GM12878 (cell line): ENCODE data around the gene ACVR2A. TPM values are rescaled to one million over a fixed set of nuclear protein-coding genes. Genes with fewer than 3 reads are reported as not detected.

ENCODE experiments used
- ATAC-seq: fragments of 200-7000 bp; cut with Tn5 transposase; 3 replicates; pipeline ENCODE4 v1.9.1; 2020; ENCODE audit warnings: mild to moderate bottlenecking, moderate library complexity
- BruUV-seq: library from RNA; stranded (reverse); fragments of 400-500 nt; replicated peaks from 2 replicates; lab custom pipeline; 2021; lab: Mats Ljungman, UMichigan
- CTCF ChIA-PET: fragments of 300-600 bp; sonication (Branson Sonifier 250); formaldehyde crosslinking; extraction: SDS; loops from one replicate; lab custom pipeline; 2021; ENCODE audit warnings: inconsistent platforms; lab: Yijun Ruan, JAX
- POLR2A ChIA-PET: fragments of 350-600 bp; formaldehyde crosslinking; extraction: SDS; loops from one replicate; lab custom pipeline; 2021; ENCODE audit warnings: inconsistent platforms; lab: Charles Lee
- RAD21 ChIA-PET: fragments of 300-600 bp; sonication (Branson Sonifier 250); formaldehyde crosslinking; loops from one replicate; lab custom pipeline; 2023; ENCODE audit warnings: antibody characterized with exemption; ENCODE audit not compliant: unreplicated experiment; lab: Charles Lee
- SMC1A ChIA-PET: fragments of 300-600 bp; sonication (Branson Sonifier 250); formaldehyde crosslinking; loops from one replicate; lab custom pipeline; 2023; ENCODE audit not compliant: unreplicated experiment, uncharacterized antibody; lab: Charles Lee
- DNase-seq: peaks from one replicate; pipeline ENCODE4 v3.0.0-alpha.2; 2011; ENCODE audit warnings: low read depth, low spot score
- FAIRE-seq: peaks from 3 replicates; lab custom pipeline; 2011; peaks lifted over from hg19 to GRCh38; lab: Jason Lieb, UNC
- H2AFZ ChIP-seq: 2 replicates; pipeline ENCODE4 v1.6.0; 2011; ENCODE audit warnings: low read depth, low read length, control low read depth; ENCODE audit not compliant: control insufficient read depth
- H3K27ac ChIP-seq: 2 replicates; pipeline ENCODE4 v1.5.1; 2011; ENCODE audit warnings: control low read depth; ENCODE audit not compliant: control insufficient read depth, insufficient read depth
- H3K27me3 ChIP-seq, 2 experiments: replicated peaks in 1 of 2; 2 replicates each; pipeline versions ENCODE4 v1.6.0 to v1.6.1; 2011; ENCODE audit warnings: low read length in 1 of 2; ENCODE audit not compliant: control insufficient read depth in 2 of 2, insufficient read depth in 2 of 2
- H3K36me3 ChIP-seq, 2 experiments: 2 replicates each; pipeline ENCODE4 v1.5.1; 2011; ENCODE audit warnings: low read length in 1 of 2; ENCODE audit not compliant: control insufficient read depth in 2 of 2, insufficient read depth in 2 of 2
- H3K4me1 ChIP-seq: 2 replicates; pipeline ENCODE4 v1.6.1; 2011; ENCODE audit warnings: mild to moderate bottlenecking, low read length, moderate library complexity, mixed read lengths; ENCODE audit not compliant: control insufficient read depth, insufficient read depth
- H3K4me2 ChIP-seq: 2 replicates; pipeline ENCODE4 v1.6.0; 2011; ENCODE audit warnings: control low read depth; ENCODE audit not compliant: control insufficient read depth, insufficient read depth
- H3K4me3 ChIP-seq: fragments of 200-600 bp; sonication (generic); 2 replicates; pipeline ENCODE4 v1.5.1; 2016
- H3K79me2 ChIP-seq: 2 replicates; pipeline ENCODE4 v1.6.0; 2011; ENCODE audit warnings: low read length; ENCODE audit not compliant: control insufficient read depth, insufficient read depth
- H3K9ac ChIP-seq: 2 replicates; pipeline ENCODE4 v1.8.0; 2011; ENCODE audit warnings: low read length, control low read depth, mixed read lengths; ENCODE audit not compliant: control insufficient read depth, insufficient read depth
- H3K9me3 ChIP-seq: replicated peaks from 3 replicates; pipeline ENCODE4 v1.5.1; 2011; ENCODE audit warnings: mild to moderate bottlenecking, low read length; ENCODE audit not compliant: control insufficient read depth, insufficient read depth
- H4K20me1 ChIP-seq: 2 replicates; pipeline ENCODE4 v1.6.0; 2011; ENCODE audit not compliant: control insufficient read depth, insufficient read depth
- BRCA1 ChIP-seq: IDR thresholded peaks from 2 replicates; pipeline ENCODE4 v1.6.1; 2011; ENCODE audit warnings: low read depth, low read length, improper control_type of control experiment
- EP300 ChIP-seq, 2 experiments: fragments of 150-350 bp in 1 of 2; IDR thresholded peaks; 2 replicates each; pipeline ENCODE4 v1.6.1; 2011 to 2012; ENCODE audit warnings: low read depth in 2 of 2, low read length in 2 of 2, borderline replicate concordance in 1 of 2, improper control_type of control experiment in 1 of 2, inconsistent platforms in 1 of 2; ENCODE audit not compliant: control insufficient read depth in 1 of 2
- GABPA ChIP-seq: IDR thresholded peaks from 2 replicates; pipeline ENCODE4 v1.6.1; 2014; ENCODE audit warnings: antibody characterized with exemption, low read depth, mild to moderate bottlenecking, inconsistent platforms
- HCFC1 ChIP-seq: fragments of 150-350 bp; IDR thresholded peaks from 2 replicates; pipeline ENCODE4 v1.6.1; 2014; ENCODE audit warnings: low read length
- HDAC2 ChIP-seq: fragments of 200-600 bp; sonication (generic); IDR thresholded peaks from 2 replicates; pipeline ENCODE4 v1.6.1; 2017
- HDGF ChIP-seq: fragments of 450-650 bp; IDR thresholded peaks from 2 replicates; pipeline ENCODE4 v1.6.1; 2016; ENCODE audit warnings: antibody characterized with exemption
- JUND ChIP-seq: IDR thresholded peaks from 2 replicates; pipeline ENCODE4 v1.6.1; 2012; ENCODE audit warnings: low read depth, mild to moderate bottlenecking, low read length, improper control_type of control experiment, moderate library complexity
- MTA2 ChIP-seq: fragments of 450-650 bp; IDR thresholded peaks from 2 replicates; pipeline ENCODE4 v1.6.1; 2016; ENCODE audit warnings: low read depth, mild to moderate bottlenecking, moderate library complexity
- NFXL1 ChIP-seq: fragments of 450-650 bp; IDR thresholded peaks from 2 replicates; pipeline ENCODE4 v1.6.1; 2017; ENCODE audit warnings: antibody characterized with exemption, mild to moderate bottlenecking, borderline replicate concordance
- NR2C2 ChIP-seq: IDR thresholded peaks from 2 replicates; pipeline ENCODE4 v1.6.1; 2011; ENCODE audit warnings: borderline replicate concordance, low read depth; ENCODE audit not compliant: control insufficient read depth, insufficient read length
- RBBP5 ChIP-seq: fragments of 200-600 bp; sonication (generic); conservative IDR thresholded peaks from 2 replicates; pipeline ENCODE4 v1.6.1; 2016
- RFX5 ChIP-seq: IDR thresholded peaks from 2 replicates; pipeline ENCODE4 v1.6.1; 2011; ENCODE audit warnings: low read depth, low read length, improper control_type of control experiment
- SMARCA5 ChIP-seq: fragments of 450-650 bp; IDR thresholded peaks from 2 replicates; pipeline ENCODE4 v1.6.1; 2017; ENCODE audit warnings: mild to moderate bottlenecking
- YY1 ChIP-seq: IDR thresholded peaks from 2 replicates; pipeline ENCODE4 v1.6.1; 2011; ENCODE audit warnings: low read depth, mild to moderate bottlenecking, low read length
- ZNF217 ChIP-seq: fragments of 450-650 bp; IDR thresholded peaks from 2 replicates; pipeline ENCODE4 v1.6.1; 2017; ENCODE audit warnings: antibody characterized with exemption, mild to moderate bottlenecking
- ZNF384 ChIP-seq: IDR thresholded peaks from 2 replicates; pipeline ENCODE4 v1.6.1; 2012; ENCODE audit warnings: low read depth, mild to moderate bottlenecking, low read length, improper control_type of control experiment, borderline replicate concordance
- WGBS: methylation state at CpG from one replicate; pipeline ENCODE4 v1.1.6; 2016; ENCODE audit warnings: low lambda C conversion rate; ENCODE audit not compliant: insufficient replicate concordance, insufficient coverage; ENCODE audit errors: missing lambda C conversion rate; 5-methylcytosine and 5-hydroxymethylcytosine counted together
- in situ Hi-C: fragments of 300-500 bp; cut with MboI; formaldehyde crosslinking; loops from 9 replicates; pipeline ENCODE4 v1.14.3; 2018; ENCODE audit warnings: mixed read lengths
- intact Hi-C: fragments of 100-400 bp; cut with micrococcal nuclease; formaldehyde crosslinking; loops from one replicate; pipeline ENCODE4 v1.14.2; 2022; ENCODE audit not compliant: unreplicated experiment
- polyA plus RNA-seq, 11 experiments: library from polyadenylated mRNA; depleted of rRNA in 4 of 11; unstranded in 6 of 11; stranded (reverse) in 5 of 11; fragments of >200 nt; fragmentation: Nextera tagmentation in 4 of 11; fragmentation: Illumina TruSeq in 1 of 11; extraction: Ambion mirVana in 4 of 11; extraction: Trizol in 1 of 11; gene quantifications; 1 replicate in 1 of 11; 2 replicates in 10 of 11; pipeline versions ENCODE4 v1.2.1 to v1.2.3, GENCODE V29; 2011 to 2016; ENCODE audit warnings: inconsistent platforms in 2 of 11, missing spikeins in 2 of 11, low read depth in 1 of 11
- total RNA-seq, 4 experiments: library from RNA; depleted of rRNA in 3 of 4; stranded (reverse); fragments of >200 nt in 3 of 4; fragmentation: Illumina TruSeq in 1 of 4; extraction: Trizol in 1 of 4; gene quantifications; 2 replicates each; pipeline versions ENCODE4 v1.2.1 to v1.2.3, GENCODE V29; 2013 to 2021
- TF ChIP-seq, protein P1 (sequence below): fragments of 450-650 bp; IDR thresholded peaks from 2 replicates; pipeline ENCODE4 v1.6.1; 2017; ENCODE audit warnings: mild to moderate bottlenecking

ACVR2A gene
- total and polyA plus RNA-seq, 10 of the 15 experiments (the other 5 are each of a cell fraction or from before 2014, with no cell fraction given): 0.42 to 3.0 (median 1.7) TPM

DNA sequence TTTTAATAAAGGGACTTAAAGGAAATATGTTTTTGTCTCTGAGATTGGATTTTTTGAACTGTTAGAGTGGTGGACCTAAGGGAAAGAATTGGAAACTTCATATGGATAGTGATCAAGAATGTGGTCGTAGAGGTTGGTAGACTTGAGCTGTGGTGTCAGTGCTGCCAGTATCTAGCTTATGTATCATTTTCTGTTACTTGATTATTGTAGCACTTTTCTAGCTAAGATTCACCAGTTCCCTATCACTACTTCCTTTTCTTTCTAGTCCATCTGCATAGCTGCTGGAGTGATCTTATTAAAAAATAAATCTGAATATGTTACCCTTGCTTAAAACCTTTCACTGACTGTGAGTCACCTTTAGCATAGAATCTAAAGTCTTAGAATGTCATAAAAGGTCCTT is 6.0 kb downstream of the ACVR2A start:
- Histone ChIP-seq H3K27ac (no peak overlapping the region), H3K4me3 (no peak overlapping the region), H3K9ac (no peak overlapping the region), H3K79me2 (no peaks in the 10 kb centered on the region), H4K20me1 (no peaks in the 10 kb centered on the region), H3K4me1 (no peaks in the 10 kb centered on the region), H3K27me3 (0 out of 4 replicates have a peak, but pooled peaks cover 0 to 3% of the 10 kb centered on the region in 2 experiments), H2AFZ (no peak overlapping the region), H3K36me3 (no peaks in the 10 kb centered on the region), H3K9me3 (no peaks in the 10 kb centered on the region; the same call in 2 of the 3 replicates), H3K4me2 (no peak overlapping the region)
- FAIRE-seq (no peak), ATAC-seq (peak; percentile 19; the same call in 1 of the 3 replicates), DNase-seq (no peak)
- BruUV-seq: no TSS peak
- WGBS: 33% methylated on average over 1 of the region's 1 CpG
- in situ Hi-C loops: no loop called here
- intact Hi-C loops: no loop called here
- POLR2A ChIA-PET: no interaction called here
- CTCF ChIA-PET: no interaction called here
- SMC1A ChIA-PET: interaction anchor here (0.7 kb wide), 1 partner anchor 882 kb away, joined by 3 read pairs; no protein-coding TSS in a partner anchor
- TF ChIP-seq HCFC1 (no peak), NR2C2 (no peak), HDGF (no peak), YY1 (no peak)
- RAD21 ChIA-PET: no interaction called here

DNA sequence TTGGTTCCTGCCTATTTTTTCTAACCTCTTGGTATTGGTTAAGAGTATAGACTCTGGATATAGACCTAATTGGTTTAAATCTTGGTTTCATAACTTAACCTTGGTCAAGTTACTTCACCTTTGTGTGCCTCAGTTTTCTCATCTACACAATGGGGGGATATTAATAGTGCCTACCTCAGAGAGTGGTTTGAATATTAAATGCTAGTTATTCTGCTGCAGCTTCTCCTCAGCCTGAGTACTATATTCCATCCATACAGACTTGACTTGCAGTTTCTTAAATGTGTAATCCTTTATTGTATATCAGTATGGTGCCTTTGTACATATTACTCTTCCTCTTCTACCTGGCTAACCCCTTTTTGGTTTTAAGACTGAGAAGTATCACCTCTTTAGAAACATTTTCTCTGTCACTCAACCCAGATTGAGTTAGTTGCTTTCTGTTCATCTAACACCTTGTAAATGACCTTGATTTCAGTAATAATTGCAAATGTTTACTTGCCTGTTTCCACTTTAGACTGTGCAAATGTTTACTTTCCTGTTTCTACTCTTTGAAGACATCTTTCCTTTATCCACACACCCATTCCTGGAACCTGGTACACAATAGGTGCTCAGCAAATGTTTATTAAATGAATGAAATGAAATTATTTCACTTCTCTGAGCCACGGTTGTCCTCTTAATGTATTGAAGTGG is 6.6 kb downstream of the ACVR2A start:
- CTCF ChIA-PET: no interaction called here
- SMC1A ChIA-PET: no interaction called here
- BruUV-seq: no TSS peak
- Histone ChIP-seq H2AFZ (no peak overlapping the region), H3K4me3 (no peak overlapping the region), H3K27ac (no peak overlapping the region), H3K4me1 (no peaks in the 10 kb centered on the region), H3K36me3 (no peaks in the 10 kb centered on the region), H3K79me2 (no peaks in the 10 kb centered on the region), H3K4me2 (no peak overlapping the region), H3K9ac (no peak overlapping the region), H4K20me1 (no peaks in the 10 kb centered on the region), H3K9me3 (no peaks in the 10 kb centered on the region; the same call in 2 of the 3 replicates), H3K27me3 (0 out of 4 replicates have a peak, but pooled peaks cover 0 to 3% of the 10 kb centered on the region in 2 experiments)
- WGBS: 6% methylated on average over 1 of the region's 1 CpG
- intact Hi-C loops (no loop called here), in situ Hi-C loops (no loop called here)
- FAIRE-seq: no peak
- no peak for DNase-seq
- POLR2A ChIA-PET: no interaction called here
- peak; percentile 40; the same call in 2 of the 3 replicates for ATAC-seq
- RAD21 ChIA-PET: no interaction called here
- TF ChIP-seq ZNF217 (no peak), NFXL1 (no peak), RFX5 (no peak), HDAC2 (no peak), RBBP5 (no peak), GABPA (no peak), JUND (no peak), ZNF384 (no peak), EP300 (IDR thresholded peaks at IDR 0.05; ENCODE audit: borderline replicate concordance in 1 of 2, control insufficient read depth in 1 of 2, low read depth in 2 of 2, low read length in 2 of 2) (no peak), BRCA1 (no peak), SMARCA5 (no peak), MTA2 (no peak)
- TF ChIP-seq, protein P1, sequence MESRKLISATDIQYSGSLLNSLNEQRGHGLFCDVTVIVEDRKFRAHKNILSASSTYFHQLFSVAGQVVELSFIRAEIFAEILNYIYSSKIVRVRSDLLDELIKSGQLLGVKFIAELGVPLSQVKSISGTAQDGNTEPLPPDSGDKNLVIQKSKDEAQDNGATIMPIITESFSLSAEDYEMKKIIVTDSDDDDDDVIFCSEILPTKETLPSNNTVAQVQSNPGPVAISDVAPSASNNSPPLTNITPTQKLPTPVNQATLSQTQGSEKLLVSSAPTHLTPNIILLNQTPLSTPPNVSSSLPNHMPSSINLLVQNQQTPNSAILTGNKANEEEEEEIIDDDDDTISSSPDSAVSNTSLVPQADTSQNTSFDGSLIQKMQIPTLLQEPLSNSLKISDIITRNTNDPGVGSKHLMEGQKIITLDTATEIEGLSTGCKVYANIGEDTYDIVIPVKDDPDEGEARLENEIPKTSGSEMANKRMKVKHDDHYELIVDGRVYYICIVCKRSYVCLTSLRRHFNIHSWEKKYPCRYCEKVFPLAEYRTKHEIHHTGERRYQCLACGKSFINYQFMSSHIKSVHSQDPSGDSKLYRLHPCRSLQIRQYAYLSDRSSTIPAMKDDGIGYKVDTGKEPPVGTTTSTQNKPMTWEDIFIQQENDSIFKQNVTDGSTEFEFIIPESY: no peak
